Upper lobe of left lung (tissue), 6 donors: ENCODE data around the gene CFAP126. TPM values are rescaled to one million over a fixed set of nuclear protein-coding genes. Genes with fewer than 3 reads are reported as not detected.

Experiments used
- ATAC-seq, 2 donors: fragments of 200-7000 bp; cut with Tn5 transposase; one replicate each; pipeline ENCODE4 v1.9.1; 2022; ENCODE audit warnings: mild to moderate bottlenecking in 2 of 2, moderate library complexity in 2 of 2; ENCODE audit not compliant: low FRiP score in 2 of 2
- DNase-seq, 2 donors: peaks; one replicate each; pipeline ENCODE4 v3.0.0-alpha.2; 2019 to 2020
- H3K27ac ChIP-seq, 4 donors: fragments of 200-600 bp; sonication (generic); one replicate each; pipeline ENCODE4 v1.5.1; 2016 to 2019
- H3K27me3 ChIP-seq, 4 donors: fragments of 200-600 bp; sonication (generic); one replicate each; pipeline ENCODE4 v1.5.1; 2017 to 2019
- H3K36me3 ChIP-seq, 4 donors: fragments of 200-600 bp; sonication (generic); one replicate each; pipeline ENCODE4 v1.5.1; 2016 to 2019
- H3K4me1 ChIP-seq, 4 donors: fragments of 200-600 bp; sonication (generic); one replicate each; pipeline ENCODE4 v1.5.1; 2018 to 2019
- H3K4me3 ChIP-seq, 4 donors: fragments of 200-600 bp; sonication (generic); one replicate each; pipeline ENCODE4 v1.5.1; 2017 to 2019; ENCODE audit warnings: mild to moderate bottlenecking in 2 of 4, moderate library complexity in 1 of 4
- H3K9me3 ChIP-seq, 4 donors: fragments of 200-600 bp; sonication (generic); one replicate each; pipeline ENCODE4 v1.5.1; 2018 to 2019
- CTCF ChIP-seq, 6 experiments: fragments of 450-650 bp in 4 of 6; fragments of 200-600 bp in 2 of 6; sonication (generic) in 2 of 6; IDR thresholded peaks; one replicate each; pipeline ENCODE4 v1.5.1; 2016 to 2019; ENCODE audit warnings: antibody characterized with exemption in 6 of 6
- EP300 ChIP-seq, 4 donors: sonication (generic); formaldehyde crosslinking; IDR thresholded peaks; one replicate each; pipeline ENCODE4 v1.5.1; 2017; ENCODE audit warnings: antibody characterized with exemption in 4 of 4, control low read depth in 2 of 4
- POLR2A ChIP-seq, 4 donors: fragments of 450-650 bp; IDR thresholded peaks; one replicate each; pipeline ENCODE4 v1.5.1; 2016 to 2017; ENCODE audit warnings: antibody characterized with exemption in 4 of 4, mild to moderate bottlenecking in 2 of 4
- POLR2AphosphoS5 ChIP-seq, 2 donors: sonication (generic); formaldehyde crosslinking; IDR thresholded peaks; one replicate each; pipeline ENCODE4 v1.5.1; 2017; ENCODE audit warnings: antibody characterized with exemption in 2 of 2
- WGBS, 2 donors: methylation state at CpG; one replicate each; pipeline ENCODE4 v1.1.5; 2017 to 2018; 5-methylcytosine and 5-hydroxymethylcytosine counted together
- total RNA-seq, 6 donors: library from RNA; depleted of rRNA in 4 of 6; stranded (reverse); fragments of >200 nt in 4 of 6; gene quantifications; one replicate each; pipeline versions ENCODE4 v1.1.0 to v1.2.1, GENCODE V29; 2016 to 2021
- donor health status: DM: no; HTN: no; CAD: no; lungs with moderate emphysema.
- donor health status: DM: no; HTN: yes; CAD: no; lungs with severe emphysema.

CFAP126 gene
- total RNA-seq, 6 donors from 2014 or later: 0.37 to 9.5 (median 4.0) TPM; not detected in 1

GRCh38 chr1:161382214-161383019 lies 14.7 kb upstream of the CFAP126 start:
- no peaks in the 10 kb centered on the region for H3K27me3 ChIP-seq
- H3K4me3 ChIP-seq: no peak overlapping the region
- H3K36me3 ChIP-seq: no peaks in the 10 kb centered on the region
- no peaks in the 10 kb centered on the region for H3K9me3 ChIP-seq
- peak; percentile 75 to 93 for ATAC-seq
- H3K27ac ChIP-seq: no peak overlapping the region
- 34 to 42% methylated on average over 3 to 4 of the region's 4 CpGs for WGBS, 2 donors
- no peak for DNase-seq
- H3K4me1 ChIP-seq: peaks cover 6 to 13% (median 9%) of the 10 kb centered on the region in 4 donors
- TF ChIP-seq POLR2A (IDR thresholded peaks at IDR 0.05) (no peak), POLR2AphosphoS5 (IDR thresholded peaks at IDR 0.05) (no peak), EP300 (IDR thresholded peaks at IDR 0.05) (peak in 1 of 4 donors; percentile 48), CTCF (IDR thresholded peaks at IDR 0.05) (peak; percentile 58 to 74 (median 66))

- WGBS, 2 donors: 26 to 34% methylated on average over 6 of the region's 6 CpGs
- no peaks in the 10 kb centered on the region for H3K36me3 ChIP-seq
- TF ChIP-seq EP300 (IDR thresholded peaks at IDR 0.05) (no peak), POLR2A (IDR thresholded peaks at IDR 0.05) (no peak), POLR2AphosphoS5 (IDR thresholded peaks at IDR 0.05) (no peak), CTCF (IDR thresholded peaks at IDR 0.05) (no peak)
- DNase-seq: no peak
- no peak for ATAC-seq
- peak overlapping the region in 1 of 4 donors; percentile 19 for H3K27ac ChIP-seq
- H3K4me3 ChIP-seq: no peak overlapping the region
- no peaks in the 10 kb centered on the region for H3K9me3 ChIP-seq
- no peaks in the 10 kb centered on the region for H3K27me3 ChIP-seq
- H3K4me1 ChIP-seq: peaks cover 6 to 13% (median 9%) of the 10 kb centered on the region in 4 donors
These were observed 14.0 kb upstream of the CFAP126 start for GRCh38 chr1:161381707-161382106.

GRCh38 chr1:161379071-161379470 lies 11.4 kb upstream of the CFAP126 start:
- Histone ChIP-seq H3K27ac (no peak overlapping the region), H3K4me1 (peaks cover 6 to 13% (median 9%) of the 10 kb centered on the region in 4 donors), H3K27me3 (no peaks in the 10 kb centered on the region), H3K4me3 (no peak overlapping the region), H3K36me3 (no peaks in the 10 kb centered on the region), H3K9me3 (no peaks in the 10 kb centered on the region)
- no peak for TF ChIP-seq POLR2A (IDR thresholded peaks at IDR 0.05)
- no peak for TF ChIP-seq EP300 (IDR thresholded peaks at IDR 0.05)
- TF ChIP-seq CTCF (IDR thresholded peaks at IDR 0.05): no peak
- TF ChIP-seq POLR2AphosphoS5 (IDR thresholded peaks at IDR 0.05): no peak
- DNase-seq (no peak), ATAC-seq (peak in 1 of 2 donors; percentile 42)
- 78 to 80% methylated on average over 18 of the region's 18 CpGs for WGBS, 2 donors

- Histone ChIP-seq H3K4me3 (no peak overlapping the region), H3K27me3 (no peaks in the 10 kb centered on the region), H3K9me3 (no peaks in the 10 kb centered on the region), H3K4me1 (peaks cover 6 to 13% (median 9%) of the 10 kb centered on the region in 4 donors), H3K27ac (no peak overlapping the region), H3K36me3 (no peaks in the 10 kb centered on the region)
- TF ChIP-seq POLR2A (IDR thresholded peaks at IDR 0.05) (no peak), EP300 (IDR thresholded peaks at IDR 0.05) (no peak), CTCF (IDR thresholded peaks at IDR 0.05) (no peak), POLR2AphosphoS5 (IDR thresholded peaks at IDR 0.05) (no peak)
- 83 to 84% methylated on average over 5 of the region's 5 CpGs for WGBS, 2 donors
- ATAC-seq: no peak
- DNase-seq: no peak
These were observed 10.3 kb upstream of the CFAP126 start for GRCh38 chr1:161378014-161378413.
